ENCODE results near the gene PITPNM3.

Gene PITPNM3

DNA sequence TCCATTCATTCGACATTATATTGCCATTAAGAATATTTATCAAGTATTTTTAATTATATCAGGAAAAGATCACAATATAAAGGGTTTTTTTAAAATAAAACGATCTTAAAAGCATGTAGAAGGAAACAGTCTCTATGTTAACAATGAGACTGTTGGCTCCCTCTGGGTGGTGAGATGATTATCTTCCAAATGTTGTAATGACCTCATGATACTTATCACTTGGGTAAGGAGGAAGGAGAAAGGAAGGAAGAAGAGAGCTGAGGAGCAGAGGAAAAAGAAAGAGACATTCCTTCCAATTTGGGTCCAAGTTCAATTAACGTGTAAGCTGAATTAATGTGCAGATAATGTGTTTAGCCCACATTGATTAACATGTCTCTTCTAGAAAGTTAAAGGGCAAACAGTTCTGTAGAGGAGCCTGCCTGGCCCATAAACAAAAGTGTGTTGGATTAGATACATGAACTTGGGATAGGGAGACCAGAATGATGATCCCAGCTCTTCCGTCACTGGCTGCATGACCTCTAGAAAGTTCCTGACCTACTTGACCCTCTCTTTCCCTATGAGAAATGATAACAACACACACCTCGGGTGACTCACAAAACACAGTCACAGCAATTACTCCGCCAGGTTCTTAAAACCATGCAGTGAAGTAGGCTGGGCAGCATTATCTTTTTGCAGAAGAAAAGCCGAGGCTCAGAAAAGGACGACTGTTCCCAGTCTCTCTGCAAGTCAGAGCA lies 80.1 kb downstream of the PITPNM3 start:
- DNase-seq, result no peak

DNA sequence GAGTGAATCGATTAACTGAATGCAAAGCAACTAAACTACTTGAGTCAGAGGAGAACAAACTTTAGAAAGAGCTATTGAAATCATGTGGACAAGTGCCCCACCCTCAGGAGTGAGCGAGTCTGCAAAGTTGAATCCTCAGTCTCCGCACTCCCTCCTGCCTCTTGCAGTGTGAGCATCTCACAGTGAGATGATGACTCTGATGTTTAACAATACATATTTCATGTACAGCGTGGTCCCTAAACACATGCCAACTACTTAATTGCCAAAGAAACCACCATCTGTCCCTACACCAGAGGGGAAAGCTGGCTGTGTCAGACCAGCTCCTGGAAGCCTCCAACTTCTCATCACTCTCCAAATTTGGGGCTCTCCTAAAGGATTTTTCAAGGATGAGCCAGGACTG lies 80.9 kb downstream of the PITPNM3 start:
- DNase-seq, result no peak

DNA sequence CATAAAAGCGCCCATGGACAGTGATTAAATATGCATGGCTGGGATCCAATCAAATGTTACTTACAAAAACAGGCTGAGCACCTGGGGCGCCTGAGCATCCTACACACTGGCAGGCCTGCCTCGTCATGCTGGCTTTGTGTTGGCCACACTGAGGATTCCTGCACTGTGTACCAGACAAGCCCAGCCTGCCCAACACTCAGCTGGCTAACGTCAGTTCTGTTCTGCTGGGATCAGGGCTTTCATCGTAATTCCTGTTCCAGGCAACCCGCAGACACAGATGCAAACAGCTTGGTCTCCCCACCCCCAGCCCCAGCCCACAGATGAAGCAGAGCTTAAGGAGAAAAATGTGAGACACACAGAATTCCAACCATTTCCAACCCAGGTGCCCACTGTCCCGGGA lies 81.4 kb downstream of the PITPNM3 start:
- no peak for DNase-seq

DNA sequence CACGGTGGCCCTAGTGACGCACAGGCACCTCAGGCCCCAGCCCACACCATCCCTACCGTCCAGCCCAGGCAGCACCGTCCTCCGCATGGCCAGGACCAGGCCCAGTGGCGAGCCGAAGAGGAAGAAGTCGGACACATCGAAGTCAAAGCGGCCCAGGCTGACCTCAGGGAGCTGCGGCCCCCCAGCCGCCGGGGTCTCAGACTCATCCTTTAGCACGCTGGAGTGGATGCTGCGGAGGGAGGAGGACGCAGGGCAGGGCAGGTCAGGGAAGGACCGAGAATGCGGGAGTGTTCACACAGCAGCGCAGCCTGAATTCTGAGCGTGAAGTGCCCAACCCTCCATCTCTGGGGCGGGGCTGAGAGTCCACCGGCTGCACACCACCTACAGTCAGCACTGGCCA lies 82.0 kb downstream of the PITPNM3 start:
- no peak for DNase-seq

DNA sequence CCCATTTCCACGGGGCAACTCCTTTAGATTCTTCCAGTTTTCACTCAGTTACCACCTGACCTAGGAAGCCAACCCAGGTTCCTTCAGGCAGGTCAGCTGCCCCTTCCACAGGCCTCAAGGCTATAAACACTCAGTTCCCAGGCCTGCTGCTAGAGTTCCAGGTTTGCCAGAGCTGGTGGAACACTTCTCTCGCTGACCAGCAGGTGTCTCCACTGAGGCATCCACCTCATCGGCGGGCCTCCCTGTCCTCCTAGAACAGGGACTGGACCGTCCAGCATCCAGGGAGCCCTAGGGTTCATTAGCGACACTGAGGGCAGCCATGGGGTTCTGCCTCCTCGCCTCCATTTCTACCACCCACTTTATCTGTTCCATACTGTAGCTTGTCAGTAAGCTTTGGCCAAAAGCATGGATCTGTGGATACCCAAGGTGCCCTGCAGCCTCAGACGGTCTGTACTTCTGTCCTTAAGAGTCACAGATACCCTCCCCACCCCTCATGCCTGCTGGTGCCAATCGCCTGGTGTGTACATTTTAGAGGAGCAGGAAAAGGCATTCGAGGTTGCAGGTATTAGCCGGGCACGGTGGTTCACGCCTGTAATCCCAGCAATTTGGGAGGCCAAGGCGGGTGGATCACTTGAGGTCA lies 83.1 kb downstream of the PITPNM3 start:
- DNase-seq, result peak; percentile 54

DNA sequence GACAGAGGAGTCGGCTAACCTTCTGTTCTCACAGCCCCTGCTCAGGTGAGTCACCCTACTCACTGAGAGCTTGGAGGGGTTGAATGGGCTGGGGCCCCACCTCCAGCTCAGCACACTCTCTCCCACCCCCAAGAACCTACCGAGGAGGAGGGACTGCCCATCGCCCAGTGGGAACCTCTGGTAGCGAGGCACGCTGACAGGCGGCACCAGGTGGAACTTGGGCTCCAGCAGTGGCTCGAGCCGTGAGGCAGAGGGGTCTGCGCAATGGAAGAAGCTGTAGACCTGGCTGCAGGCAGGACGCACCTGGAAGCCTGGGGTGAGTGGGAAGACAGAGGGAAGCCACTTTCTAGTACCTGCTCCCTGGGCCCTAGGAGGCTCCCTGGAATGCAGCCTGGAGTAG lies 83.8 kb downstream of the PITPNM3 start:
- DNase-seq, result no peak

DNA sequence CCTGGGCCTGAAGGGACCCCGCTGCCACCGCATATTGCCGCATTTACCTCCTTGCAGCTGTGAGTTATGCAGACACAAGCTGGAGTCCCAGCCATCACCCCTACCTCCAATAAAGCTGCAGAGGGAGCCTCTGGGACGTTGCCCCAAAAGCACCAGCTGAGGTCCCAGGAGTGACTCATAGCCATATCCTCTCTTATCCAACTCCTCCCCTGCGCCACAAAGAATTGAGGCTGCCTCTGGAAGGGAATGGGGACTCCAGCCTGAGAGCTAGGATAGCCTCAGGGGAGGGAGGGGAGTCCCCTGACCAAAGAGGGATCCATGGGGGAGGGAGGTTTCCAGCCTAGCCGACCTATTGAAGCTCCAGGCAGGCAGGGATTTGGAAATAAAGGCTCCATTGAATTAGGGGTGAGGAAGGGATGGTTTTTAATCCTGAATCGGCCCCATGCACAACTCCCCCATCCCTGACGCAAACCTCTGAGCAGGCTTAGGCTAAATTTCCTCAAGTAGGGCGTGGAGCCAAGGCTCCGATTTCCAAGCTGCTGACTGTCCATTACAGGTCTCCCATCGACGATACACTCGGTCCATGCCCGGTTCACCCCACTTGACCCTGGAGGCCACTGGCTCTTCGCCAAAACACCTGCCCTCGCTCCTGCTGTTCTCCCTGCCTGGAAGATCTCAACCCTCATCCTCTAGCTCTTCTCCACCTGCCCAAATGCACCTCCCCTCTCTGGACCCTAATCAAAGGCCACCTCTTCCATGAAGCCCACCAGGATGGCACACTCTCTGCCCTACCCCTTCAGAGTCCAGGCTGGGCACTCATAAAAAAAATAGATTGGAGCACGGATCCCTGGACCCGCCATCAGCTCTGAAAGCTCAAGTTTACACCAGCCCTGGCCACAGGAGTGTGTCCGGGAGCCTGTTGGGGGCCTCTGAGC lies 84.6 kb downstream of the PITPNM3 start:
- DNase-seq, result no peak

DNA sequence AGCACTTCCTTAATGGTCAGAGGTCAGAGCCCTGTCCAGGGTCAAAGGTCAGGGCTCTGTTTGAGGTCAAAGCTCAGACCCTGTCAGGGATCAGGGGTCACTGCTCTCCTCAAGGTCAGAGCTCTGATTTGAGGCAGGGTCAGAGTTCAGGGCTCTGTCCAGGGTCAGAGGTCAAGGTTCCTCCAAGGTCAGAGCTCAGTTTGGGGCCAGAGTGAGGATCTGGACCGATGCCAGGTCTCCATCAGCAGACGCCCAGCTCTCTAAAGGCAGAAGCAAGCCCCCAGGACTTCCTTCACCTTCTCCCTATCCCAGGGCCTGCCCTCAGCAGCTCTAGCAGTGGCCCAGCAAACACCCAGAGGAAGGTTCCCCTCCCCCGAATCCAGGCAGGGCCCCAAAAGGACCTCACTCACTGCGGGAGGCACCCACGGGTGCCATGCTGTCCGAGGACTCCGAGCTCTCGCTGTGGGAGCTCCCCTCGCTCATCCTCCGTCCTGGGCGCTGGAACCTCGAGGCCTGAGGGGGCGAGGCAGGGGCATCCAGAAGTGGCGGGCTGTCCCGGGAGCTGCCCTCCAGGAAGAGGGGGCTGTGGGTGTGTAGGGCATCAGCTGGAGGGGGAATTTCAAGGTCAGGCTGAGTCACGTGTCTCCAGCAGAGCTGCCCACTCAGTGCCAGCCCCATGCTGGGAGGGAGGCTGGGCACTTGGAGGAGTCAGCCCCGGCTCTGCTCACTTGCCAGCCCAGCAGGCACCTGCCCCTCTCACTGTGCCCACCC lies 85.4 kb downstream of the PITPNM3 start:
- DNase-seq, result no peak

DNA sequence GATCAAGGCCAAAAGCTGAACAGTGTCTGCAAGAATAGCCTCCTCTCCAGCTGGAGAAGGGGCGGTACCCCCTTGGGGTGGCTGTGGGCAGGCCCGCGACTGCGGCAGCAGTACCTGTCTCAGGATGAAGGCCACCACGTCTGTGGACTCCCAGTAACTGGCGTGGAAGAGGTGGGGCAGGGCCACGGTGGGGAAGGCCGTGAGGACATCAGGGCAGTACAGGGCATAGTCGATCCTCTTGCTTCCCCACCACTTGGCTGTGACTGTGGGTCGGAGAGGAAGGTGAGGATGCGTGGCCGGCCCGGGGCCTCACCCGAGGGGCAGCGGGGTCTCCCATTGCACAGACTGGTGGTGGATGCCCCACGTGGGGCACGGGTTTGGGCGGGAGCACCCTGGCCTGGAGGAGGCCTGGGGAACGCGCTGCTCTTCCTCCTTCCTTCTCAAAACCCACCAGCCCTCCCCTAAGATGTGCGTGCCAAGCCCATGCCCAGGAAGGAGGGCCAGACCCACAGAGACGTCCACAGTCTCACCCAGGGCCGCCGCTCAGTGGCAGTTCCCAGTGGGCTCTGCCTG lies 86.1 kb downstream of the PITPNM3 start:
- no peak for DNase-seq

DNA sequence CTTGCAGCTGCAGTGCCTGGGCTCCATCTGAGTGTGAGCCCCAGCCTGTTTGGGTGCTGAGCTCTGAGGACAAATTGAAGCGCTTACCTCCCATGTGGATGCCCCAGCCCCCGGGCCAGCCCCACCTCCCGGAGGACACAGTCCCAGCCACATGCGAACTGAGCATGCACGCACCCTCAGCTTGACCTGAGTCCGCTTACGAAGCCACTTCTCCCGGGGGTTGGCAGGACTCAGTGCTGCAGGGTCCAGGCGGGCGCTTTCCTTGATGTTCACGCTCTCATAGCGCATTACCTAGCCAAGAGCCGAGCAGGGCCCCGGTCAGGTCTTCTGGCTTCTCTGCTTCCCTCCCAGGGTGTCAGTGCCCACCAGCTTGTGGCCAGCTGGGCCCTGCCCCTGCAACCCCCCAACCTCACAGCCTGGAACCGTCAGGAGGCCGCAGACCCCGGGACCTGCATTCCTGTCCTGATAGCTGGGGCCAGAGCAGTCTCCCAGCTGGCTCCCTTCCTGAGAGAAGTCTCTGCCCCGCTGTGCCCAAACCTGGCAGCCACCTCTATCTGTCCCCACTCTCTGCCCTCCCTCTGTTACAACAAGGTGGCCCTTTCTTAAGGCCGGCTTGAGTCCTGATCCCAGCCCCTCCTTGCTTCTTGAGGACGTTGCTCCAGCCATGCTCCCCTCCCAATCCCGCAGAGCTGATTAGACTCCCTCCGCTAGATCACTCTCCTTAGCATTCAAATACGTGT lies 88.1 kb downstream of the PITPNM3 start:
- DNase-seq, result no peak

DNA sequence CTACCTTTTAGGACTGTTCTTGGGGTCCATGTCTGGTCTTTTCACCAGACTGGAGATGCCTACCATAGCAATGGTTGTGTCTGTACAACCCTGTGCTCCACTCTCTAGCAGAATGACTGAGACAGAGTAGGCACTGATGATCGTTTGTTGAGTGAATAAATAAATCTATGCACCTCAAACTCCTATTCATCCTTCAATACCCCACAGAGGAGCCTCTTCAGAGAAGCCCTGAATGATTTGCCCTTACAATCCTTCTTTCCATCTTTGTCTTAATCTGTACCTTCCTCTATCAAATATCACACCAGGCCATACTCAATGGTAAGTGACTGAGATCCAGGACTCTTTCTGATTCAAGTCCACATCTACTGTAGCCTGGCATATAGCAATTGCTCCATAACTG lies 88.8 kb downstream of the PITPNM3 start:
- no peak for DNase-seq

DNA sequence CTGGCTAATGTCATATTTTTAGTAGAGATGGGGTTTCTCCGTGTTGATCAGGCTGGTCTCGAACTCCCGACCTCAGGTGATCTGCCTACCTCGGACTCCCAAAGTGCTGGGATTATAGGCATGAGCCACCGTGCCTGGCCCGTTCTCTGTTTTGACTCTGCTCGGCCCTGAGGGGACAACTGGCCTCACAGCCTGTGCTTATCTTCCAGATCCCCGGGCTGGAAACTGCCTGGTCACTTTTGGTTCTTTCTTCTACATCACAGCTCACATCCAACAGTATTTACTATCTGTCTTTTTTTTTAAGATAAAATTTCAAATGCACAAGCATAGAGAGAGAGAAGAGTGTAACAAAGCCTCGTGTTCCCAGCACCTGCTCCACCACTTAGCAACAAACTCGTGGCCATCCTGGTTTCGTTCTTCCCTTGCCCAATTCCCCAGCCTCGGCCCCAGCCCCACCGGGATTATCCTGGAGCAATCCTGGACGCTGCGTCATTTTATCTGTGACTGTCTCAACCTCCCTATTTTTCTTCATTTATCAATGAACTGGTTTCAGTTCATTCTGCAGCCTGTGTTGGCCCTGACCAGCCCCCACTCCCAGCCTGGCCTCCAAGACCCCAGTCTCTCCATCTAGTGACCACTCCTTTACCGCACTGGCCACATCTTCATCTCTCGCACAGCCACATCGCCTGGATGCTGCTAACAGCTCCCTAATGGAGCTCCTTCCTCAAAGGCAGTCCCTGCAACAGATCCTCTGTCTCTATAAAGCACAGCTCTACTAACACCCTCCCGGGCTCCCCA lies 91.0 kb downstream of the PITPNM3 start:
- no peak for DNase-seq

DNA sequence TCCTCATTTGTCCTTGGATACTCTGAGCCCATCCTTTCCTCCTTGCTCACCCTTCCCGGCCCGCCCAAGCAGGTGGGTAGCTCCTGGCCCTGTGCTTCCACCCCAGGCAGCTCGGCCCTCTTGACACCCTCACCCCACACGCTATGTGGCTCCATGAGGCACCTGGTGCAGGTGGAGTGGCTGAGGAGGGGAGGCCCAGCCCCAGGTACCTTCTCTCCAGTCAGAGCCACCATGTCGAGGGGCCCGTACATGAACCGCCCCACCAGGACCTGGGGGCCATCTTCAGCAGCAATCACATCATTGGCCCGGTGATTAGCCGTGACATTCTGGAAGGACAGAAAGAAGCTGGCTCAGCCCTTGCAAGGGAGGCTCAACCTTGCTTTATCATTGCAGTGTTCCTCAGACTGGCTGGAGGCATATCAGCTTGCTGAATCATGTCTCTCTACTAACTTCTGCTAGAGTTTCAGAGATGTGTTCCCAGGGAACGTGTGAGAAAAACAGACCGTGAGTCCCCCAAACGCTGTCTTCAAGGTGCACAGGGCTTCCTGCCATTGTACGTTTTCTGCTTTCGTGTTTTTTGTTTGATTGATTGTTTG lies 91.8 kb downstream of the PITPNM3 start:
- DNase-seq, result no peak

DNA sequence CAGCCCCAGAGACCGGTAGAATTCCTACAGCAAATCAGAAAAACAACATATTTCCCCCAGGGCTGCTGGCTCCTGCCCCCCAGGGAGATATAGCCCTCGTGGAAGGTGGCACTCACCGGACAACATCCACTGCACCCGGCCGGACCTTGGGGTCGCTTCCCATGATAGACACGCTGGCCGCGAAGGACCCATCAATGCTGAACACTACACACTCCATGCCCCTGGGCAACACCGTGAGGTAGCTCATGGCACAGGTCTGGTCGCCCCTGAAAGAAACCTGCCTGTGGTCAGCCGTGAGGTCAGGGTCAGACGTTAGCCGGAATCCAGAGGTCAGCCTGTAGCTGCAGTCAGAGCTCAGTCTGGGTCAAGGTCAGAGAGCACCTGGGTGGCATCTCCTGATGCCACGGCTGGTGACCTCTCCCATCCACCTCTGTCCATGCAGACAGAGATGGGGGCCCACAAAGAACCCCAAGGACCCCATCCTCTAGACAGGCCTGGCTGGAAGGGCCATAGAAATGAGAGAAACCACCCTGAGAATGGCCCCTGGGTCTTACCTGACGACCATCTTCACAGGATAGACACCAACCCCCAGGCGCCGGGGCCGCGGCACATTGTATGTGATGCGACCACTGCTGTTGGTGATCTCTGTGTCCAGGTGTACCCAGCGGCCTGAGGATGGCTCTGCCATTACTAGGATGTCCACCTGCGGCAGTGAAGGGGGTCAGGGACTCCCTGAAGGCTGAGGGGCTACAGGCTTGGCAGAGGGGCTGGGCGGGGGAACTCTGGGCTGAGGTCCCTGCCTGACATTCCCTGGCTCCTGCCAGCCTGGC lies 92.5 kb downstream of the PITPNM3 start:
- no peak for DNase-seq

DNA sequence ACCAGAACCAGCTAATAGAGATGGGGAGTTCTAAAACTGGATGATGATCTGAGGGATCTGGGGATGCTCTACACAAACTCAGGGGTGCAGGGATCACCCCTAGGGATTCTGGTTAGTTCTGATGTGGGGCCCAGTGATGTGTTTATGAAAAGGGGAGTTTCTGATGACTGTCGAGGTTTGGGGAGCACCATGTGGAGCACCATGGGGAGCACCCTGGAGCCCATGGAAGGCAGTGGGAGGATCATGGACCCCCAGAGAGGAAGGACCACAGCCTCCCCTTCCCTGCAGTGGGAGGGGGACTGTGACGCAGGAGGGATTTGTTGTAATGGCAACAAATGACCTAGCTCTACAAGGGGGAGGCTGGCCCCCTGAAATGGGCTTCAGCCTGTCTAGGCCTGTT lies 93.7 kb downstream of the PITPNM3 start:
- no peak for DNase-seq

DNA sequence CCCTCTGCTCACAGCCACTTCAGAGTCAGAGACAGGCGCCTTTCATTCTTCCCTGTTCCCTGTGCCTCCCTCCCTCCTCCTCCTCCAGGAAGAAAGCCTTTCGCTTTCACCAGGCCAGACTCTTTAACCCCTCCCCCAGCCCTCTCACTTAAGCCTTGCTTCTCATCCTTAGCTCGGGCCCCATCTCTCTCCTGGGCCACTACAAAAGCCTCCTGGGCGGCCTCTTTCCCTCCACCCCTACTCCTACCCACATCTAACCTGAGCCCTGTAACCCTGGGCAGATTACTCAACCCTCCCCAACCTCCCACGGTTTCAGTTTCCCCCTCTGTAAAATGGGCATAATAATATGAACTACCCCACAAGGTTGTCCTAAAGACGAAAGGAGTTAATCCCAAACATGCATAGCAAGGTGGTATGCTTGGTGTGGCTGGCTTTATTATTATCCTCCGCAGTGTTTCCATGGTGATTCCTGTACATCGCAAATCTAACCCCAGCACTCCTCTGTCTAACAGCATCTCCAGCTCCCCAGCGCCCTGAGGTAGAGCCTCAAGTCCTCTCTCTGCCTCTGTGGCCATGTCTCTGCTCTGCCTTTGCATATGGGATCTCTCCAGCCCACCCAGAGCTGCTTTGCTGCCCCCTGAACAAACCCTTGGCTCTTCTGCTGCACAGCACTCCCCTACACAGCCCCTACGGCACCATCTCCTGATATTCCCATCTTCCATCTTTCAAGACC lies 94.4 kb downstream of the PITPNM3 start:
- DNase-seq, result no peak

DNA sequence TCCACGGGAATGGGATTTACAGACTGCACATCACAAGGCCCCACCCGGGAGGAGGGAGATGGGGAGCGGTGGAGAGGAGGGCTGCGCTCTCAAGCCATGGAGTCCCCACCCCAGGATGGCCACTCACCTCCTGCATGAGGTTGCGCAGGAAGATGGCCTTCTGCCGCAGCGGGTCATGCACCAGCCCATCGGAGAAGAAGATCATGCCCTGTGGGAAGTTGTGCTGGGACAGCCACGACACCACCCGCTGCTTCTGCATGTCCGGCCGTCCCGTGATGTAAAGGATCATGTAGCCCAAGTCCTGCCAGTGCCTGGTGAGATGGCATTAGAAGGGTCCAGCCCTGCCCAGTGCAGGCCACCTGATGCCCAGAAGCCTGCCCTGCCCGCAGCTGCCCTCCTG lies 95.1 kb downstream of the PITPNM3 start:
- no peak for DNase-seq

DNA sequence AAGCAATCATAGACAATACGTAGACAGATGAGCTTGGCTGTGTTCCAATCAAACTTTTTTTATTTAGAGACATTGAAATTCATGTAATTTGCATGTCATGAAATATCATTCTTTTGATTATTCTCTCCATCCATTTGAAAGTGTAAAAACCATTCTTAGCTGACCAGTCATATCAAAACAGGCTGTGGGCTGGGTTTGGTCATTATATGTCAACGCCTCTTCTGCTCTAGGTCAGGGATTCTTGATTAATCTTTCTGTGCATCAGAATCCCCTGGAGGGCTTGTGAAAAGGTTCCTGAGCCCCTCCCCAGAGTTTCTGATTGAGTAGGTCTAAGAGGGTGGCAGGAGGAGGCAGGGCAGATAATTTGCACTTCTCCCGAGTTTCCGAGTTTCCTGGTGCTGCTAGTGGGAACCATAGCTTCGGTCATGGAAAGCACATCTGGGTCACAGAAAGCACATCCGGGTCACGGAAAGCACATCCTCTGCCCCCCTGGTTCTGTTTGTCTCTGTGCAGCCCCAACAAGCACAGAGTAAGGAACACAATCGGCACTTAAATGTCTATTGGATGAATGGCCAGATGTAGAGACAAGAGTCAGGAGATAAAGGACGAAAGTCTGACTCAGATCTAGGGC lies 95.7 kb downstream of the PITPNM3 start:
- DNase-seq, result no peak
